H1 (cell line): ENCODE data around the gene MPHOSPH8. TPM values are rescaled to one million over a fixed set of nuclear protein-coding genes. Genes with fewer than 3 reads are reported as not detected.
"Not testable (repeated sequence)": the region's sequence is repeated elsewhere in the genome, so short reads cannot be mapped to it uniquely, and the experiment has no call there.

Experiments
- CTCF ChIA-PET: fragments of 300-600 bp; sonication (Branson Sonifier 250); formaldehyde crosslinking; loops from one replicate; lab custom pipeline; 2021; ENCODE audit not compliant: partially characterized antibody; lab: Charles Lee
- POLR2A ChIA-PET: fragments of 300-600 bp; sonication (Branson Sonifier 250); formaldehyde crosslinking; loops from one replicate; lab custom pipeline; 2021; ENCODE audit warnings: inconsistent platforms; ENCODE audit not compliant: partially characterized antibody; lab: Charles Lee
- DNase-seq, 2 experiments: peaks; one replicate each; pipeline versions ENCODE4 v3.0.0 to v3.0.0-alpha.2; 2010 to 2022; ENCODE audit warnings: low spot score in 2 of 2, low read depth in 1 of 2, mixed read lengths in 1 of 2
- FAIRE-seq: peaks from 2 replicates; lab custom pipeline; 2011; peaks lifted over from hg19 to GRCh38; lab: Jason Lieb, UNC
- H2AFZ ChIP-seq: 2 replicates; pipeline ENCODE4 v1.8.1; 2012; ENCODE audit warnings: low read length, inconsistent platforms
- H2AK5ac ChIP-seq: 2 replicates; pipeline ENCODE4 v1.6.1; 2013; ENCODE audit warnings: low read depth, low read length
- H2BK120ac ChIP-seq: replicated peaks from 2 replicates; pipeline ENCODE3; 2013; ENCODE audit warnings: low read depth, low read length, inconsistent platforms
- H2BK12ac ChIP-seq: 2 replicates; pipeline ENCODE4 v1.6.1; 2013; ENCODE audit warnings: low read depth, low read length
- H2BK15ac ChIP-seq: 2 replicates; pipeline ENCODE4 v1.6.1; 2013; ENCODE audit warnings: low read length
- H2BK20ac ChIP-seq: 2 replicates; pipeline ENCODE4 v1.6.1; 2013; ENCODE audit warnings: low read length
- H2BK5ac ChIP-seq: 2 replicates; pipeline ENCODE4 v1.6.1; 2013; ENCODE audit warnings: low read depth, low read length
- H3K14ac ChIP-seq: 2 replicates; pipeline ENCODE4 v1.6.1; 2013; ENCODE audit warnings: inconsistent platforms; ENCODE audit not compliant: insufficient read length
- H3K18ac ChIP-seq: 2 replicates; pipeline ENCODE4 v1.6.1; 2013; ENCODE audit warnings: low read length; ENCODE audit errors: extremely low read depth
- H3K23ac ChIP-seq: 2 replicates; pipeline ENCODE4 v1.6.1; 2013; ENCODE audit warnings: inconsistent platforms; ENCODE audit not compliant: insufficient read length
- H3K23me2 ChIP-seq: 2 replicates; pipeline ENCODE4 v1.6.1; 2013; ENCODE audit warnings: low read depth, low read length
- H3K27ac ChIP-seq: 2 replicates; pipeline ENCODE4 v1.6.1; 2011; ENCODE audit warnings: low read depth, low read length, inconsistent platforms
- H3K27me3 ChIP-seq, 4 experiments: replicated peaks in 1 of 4; 1 replicate in 1 of 4; 2 replicates in 3 of 4; pipeline versions ENCODE4 v1.6.1 to v1.8.1; 2011 to 2013; ENCODE audit warnings: low read length in 3 of 4, mild to moderate bottlenecking in 3 of 4, inconsistent platforms in 2 of 4, mixed read lengths in 2 of 4, moderate library complexity in 1 of 4; ENCODE audit not compliant: control insufficient read depth in 3 of 4, insufficient read depth in 3 of 4; ENCODE audit errors: extremely low read depth in 1 of 4
- H3K36me3 ChIP-seq, 4 experiments: 2 replicates each; pipeline versions ENCODE4 v1.6.1 to v1.8.1; 2011 to 2013; ENCODE audit warnings: mild to moderate bottlenecking in 4 of 4, low read length in 3 of 4, moderate library complexity in 2 of 4, control low read depth in 1 of 4, inconsistent platforms in 1 of 4; ENCODE audit not compliant: insufficient read depth in 4 of 4, control insufficient read depth in 2 of 4
- H3K4ac ChIP-seq: replicated peaks from 2 replicates; pipeline ENCODE3; 2013; ENCODE audit warnings: low read length, low read depth, mixed read lengths, inconsistent platforms; ENCODE audit not compliant: insufficient read length
- H3K4me1 ChIP-seq, 4 experiments: replicated peaks in 1 of 4; 1 replicate in 1 of 4; 2 replicates in 3 of 4; pipeline versions ENCODE4 v1.6.1 to v1.8.1; 2011 to 2013; ENCODE audit warnings: low read length in 3 of 4, inconsistent platforms in 2 of 4, mixed read lengths in 1 of 4; ENCODE audit not compliant: insufficient read depth in 4 of 4, control insufficient read depth in 3 of 4
- H3K4me2 ChIP-seq, 2 experiments: 2 replicates each; pipeline versions ENCODE4 v1.6.1 to v1.8.1; 2011 to 2013; ENCODE audit warnings: low read depth in 2 of 2, low read length in 2 of 2, control low read depth in 1 of 2, inconsistent platforms in 1 of 2, mild to moderate bottlenecking in 1 of 2; ENCODE audit not compliant: insufficient read depth in 1 of 2
- H3K4me3 ChIP-seq, 4 experiments: fragments of 200-600, 300-600 bp in 1 of 4; sonication (generic), shearing (Covaris generic), sonication (Bioruptor Twin) in 1 of 4; 2 replicates each; pipeline versions ENCODE4 v1.5.1 to v1.8.1; 2011 to 2016; ENCODE audit warnings: low read length in 4 of 4, low read depth in 3 of 4, control low read depth in 2 of 4, inconsistent platforms in 2 of 4, mild to moderate bottlenecking in 2 of 4, mixed read lengths in 1 of 4, moderate library complexity in 1 of 4; ENCODE audit not compliant: insufficient read depth in 2 of 4; ENCODE audit errors: extremely low read depth in 1 of 4
- H3K56ac ChIP-seq: replicated peaks from 2 replicates; pipeline ENCODE3; 2013; ENCODE audit warnings: low read depth, mild to moderate bottlenecking, mixed read lengths, low read length, inconsistent platforms; ENCODE audit not compliant: insufficient read length
- H3K79me1 ChIP-seq: 2 replicates; pipeline ENCODE4 v1.6.1; 2013; ENCODE audit warnings: low read depth, low read length, control low read depth
- H3K79me2 ChIP-seq, 2 experiments: 2 replicates each; pipeline versions ENCODE4 v1.6.1 to v1.8.1; 2012 to 2013; ENCODE audit warnings: low read length in 2 of 2, mild to moderate bottlenecking in 2 of 2, inconsistent platforms in 1 of 2; ENCODE audit not compliant: insufficient read depth in 2 of 2, control insufficient read depth in 1 of 2
- H3K9ac ChIP-seq, 4 experiments: replicated peaks in 1 of 4; 1 replicate in 1 of 4; 2 replicates in 3 of 4; pipeline versions ENCODE4 v1.6.1 to v1.8.1; 2011 to 2013; ENCODE audit warnings: low read depth in 3 of 4, low read length in 3 of 4, control low read depth in 2 of 4, mild to moderate bottlenecking in 2 of 4, moderate library complexity in 2 of 4, inconsistent platforms in 1 of 4; ENCODE audit errors: extremely low read depth in 1 of 4
- H3K9me3 ChIP-seq, 2 experiments: 2 replicates each; pipeline versions ENCODE4 v1.6.1 to v1.8.1; 2012 to 2013; ENCODE audit warnings: mild to moderate bottlenecking in 2 of 2, moderate library complexity in 2 of 2, control low read depth in 1 of 2, inconsistent platforms in 1 of 2, low read depth in 1 of 2, low read length in 1 of 2, mixed read lengths in 1 of 2; ENCODE audit not compliant: insufficient read depth in 2 of 2
- H4K20me1 ChIP-seq, 2 experiments: replicated peaks in 1 of 2; 2 replicates each; pipeline versions ENCODE3 to v1.8.1; 2011 to 2013; ENCODE audit warnings: inconsistent platforms in 2 of 2, low read length in 2 of 2, mild to moderate bottlenecking in 1 of 2; ENCODE audit not compliant: insufficient read depth in 2 of 2, control insufficient read depth in 1 of 2
- H4K5ac ChIP-seq: 2 replicates; pipeline ENCODE4 v1.6.1; 2013; ENCODE audit warnings: low read length, low read depth, mixed read lengths, inconsistent platforms; ENCODE audit not compliant: insufficient read length
- H4K8ac ChIP-seq: 2 replicates; pipeline ENCODE4 v1.8.0; 2013; ENCODE audit warnings: mild to moderate bottlenecking, moderate library complexity, low read length, inconsistent platforms; ENCODE audit not compliant: insufficient read depth; ENCODE audit errors: extremely low read depth
- H4K91ac ChIP-seq: replicated peaks from 2 replicates; pipeline ENCODE3; 2013; ENCODE audit warnings: low read length, mixed read lengths, inconsistent platforms; ENCODE audit not compliant: insufficient read length
- WGBS, 2 experiments: shearing (Covaris generic) in 1 of 2; methylation state at CpG; one replicate each; pipeline versions ENCODE4 v1.1.6 to v1.1.7; 2013 to 2015; ENCODE audit warnings: low lambda C conversion rate in 2 of 2, mixed read lengths in 2 of 2, inconsistent platforms in 1 of 2, low coverage in 1 of 2, missing lambda C conversion rate in 1 of 2; ENCODE audit not compliant: insufficient replicate concordance in 2 of 2, insufficient coverage in 1 of 2, insufficient read length in 1 of 2; ENCODE audit errors: extremely low coverage in 1 of 2, missing lambda C conversion rate in 1 of 2; 5-methylcytosine and 5-hydroxymethylcytosine counted together
- polyA plus RNA-seq, 7 experiments: library from polyadenylated mRNA; depleted of rRNA in 3 of 7; stranded (reverse) in 5 of 7; unstranded in 2 of 7; fragments of >200 nt in 5 of 7; fragments of 200-250 nt in 2 of 7; gene quantifications; 1 replicate in 5 of 7; 2 replicates in 1 of 7; 4 replicates in 1 of 7; pipeline versions ENCODE4 v1.2.1 to v1.2.3, GENCODE V29; 2011 to 2013; ENCODE audit warnings: missing spikeins in 2 of 7, mixed read lengths in 2 of 7
- total RNA-seq: library from RNA; stranded (reverse); fragmentation: NEBNext Ultra II Directional; extraction: Animal tissue kit (Norgen Biotek cat#: 25700); gene quantifications from 2 replicates; pipeline ENCODE4 v1.2.1, GENCODE V29; 2021

The MPHOSPH8 gene
- total and polyA plus RNA-seq, 2 of the 8 experiments (the other 6 are each of a cell fraction or from before 2014, with no cell fraction given), result 8.3 to 20.5 TPM

DNA sequence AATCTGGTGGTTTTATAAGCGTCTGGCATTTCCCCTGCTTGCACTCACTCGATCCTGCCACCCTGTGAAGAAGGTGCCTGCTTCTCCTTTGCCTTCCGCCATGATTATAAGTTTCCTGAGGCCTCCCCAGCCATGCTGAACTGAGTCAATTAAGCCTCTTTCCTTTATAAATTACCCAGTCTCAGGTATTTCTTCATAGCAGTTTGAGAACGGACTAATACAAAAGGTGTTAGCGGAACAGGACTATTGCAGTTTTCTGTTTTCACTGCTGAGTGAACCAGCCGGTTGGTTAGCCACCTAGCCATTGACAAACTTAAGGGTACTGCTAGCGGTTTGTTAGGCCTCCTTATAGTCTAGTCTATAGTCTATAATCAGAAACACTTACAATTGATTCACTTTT is 2.5 kb downstream of the MPHOSPH8 start:
- WGBS, 2 experiments, result 89% methylated on average over 7 of the region's 7 CpGs; no CpG with 5 or more reads in 1 of the 2 experiments
- H2AFZ ChIP-seq, H2BK5ac ChIP-seq, H3K4ac ChIP-seq, H3K23me2 ChIP-seq, H3K79me1 ChIP-seq, H3K18ac ChIP-seq, H3K4me2 ChIP-seq, H2BK20ac ChIP-seq, POLR2A ChIA-PET, H4K91ac ChIP-seq, H2BK12ac ChIP-seq, H3K9ac ChIP-seq, H4K5ac ChIP-seq, H3K27me3 ChIP-seq, H2BK120ac ChIP-seq, H3K14ac ChIP-seq, CTCF ChIA-PET, H3K36me3 ChIP-seq, H2AK5ac ChIP-seq, H4K8ac ChIP-seq, H2BK15ac ChIP-seq, H3K23ac ChIP-seq, H3K56ac ChIP-seq, H3K4me1 ChIP-seq, H3K27ac ChIP-seq, H3K4me3 ChIP-seq, FAIRE-seq, DNase-seq, H4K20me1 ChIP-seq, H3K9me3 ChIP-seq: not testable (repeated sequence)
- peaks cover 0 to 49% of the 10 kb centered on the region in 2 experiments; a peak in 2 of 4 replicates for H3K79me2 ChIP-seq
